ENCODE measurements around the gene FAM222B.

Gene FAM222B

DNA sequence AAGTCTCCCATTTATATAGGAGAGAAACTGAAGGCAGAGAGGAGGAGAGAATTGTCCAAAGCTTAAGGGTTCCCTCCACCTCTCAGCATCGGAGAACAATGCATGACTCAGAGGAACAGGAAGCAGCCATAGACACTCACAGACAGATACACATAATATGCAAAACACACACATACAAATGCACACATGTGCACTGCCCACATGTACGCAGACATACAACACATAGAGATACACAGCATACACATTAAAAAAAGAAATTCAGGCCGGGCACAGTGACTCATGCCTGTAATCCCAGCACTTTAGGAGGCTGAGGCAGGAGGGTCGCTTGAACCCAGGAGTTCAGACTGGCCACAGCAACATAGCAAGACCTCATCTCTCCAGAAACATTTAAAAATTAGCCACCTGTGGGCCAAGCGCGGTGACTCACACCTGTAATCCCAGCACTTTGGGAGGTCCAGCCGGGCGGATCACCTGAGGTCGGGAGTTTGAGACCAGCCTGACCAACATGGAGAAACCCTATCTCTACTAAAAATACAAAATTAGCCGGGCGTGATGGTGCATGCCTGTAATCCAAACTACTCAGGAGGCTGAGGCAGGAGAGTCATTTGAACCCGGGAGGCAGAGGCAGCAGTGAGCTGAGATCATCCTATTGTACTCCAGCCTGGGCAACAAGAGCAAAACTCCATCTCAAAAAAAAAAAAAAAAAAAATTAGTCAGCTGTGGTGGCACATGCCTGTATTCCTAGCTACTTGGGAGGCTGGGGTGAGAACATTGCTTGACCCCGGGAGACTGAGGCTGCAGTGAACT is 23.6 kb upstream of the FAM222B start:
- Histone ChIP-seq H3K9ac (ENCODE audit: low read depth, low read length) (no peak overlapping the region), H3K36me3 (ENCODE audit: control insufficient read depth, insufficient read depth, low read length) (no peaks in the 10 kb centered on the region), H3K4me3 (ENCODE audit: low read depth, low read length) (no peak overlapping the region), H3K4me1 (ENCODE audit: control insufficient read depth, insufficient read depth, low read length) (no peaks in the 10 kb centered on the region), H3K27me3 (ENCODE audit: control insufficient read depth, insufficient read depth, low read length) (no peaks in the 10 kb centered on the region), H3K9me3 (ENCODE audit: control insufficient read depth, insufficient read depth, low read length) (no peaks in the 10 kb centered on the region)

DNA sequence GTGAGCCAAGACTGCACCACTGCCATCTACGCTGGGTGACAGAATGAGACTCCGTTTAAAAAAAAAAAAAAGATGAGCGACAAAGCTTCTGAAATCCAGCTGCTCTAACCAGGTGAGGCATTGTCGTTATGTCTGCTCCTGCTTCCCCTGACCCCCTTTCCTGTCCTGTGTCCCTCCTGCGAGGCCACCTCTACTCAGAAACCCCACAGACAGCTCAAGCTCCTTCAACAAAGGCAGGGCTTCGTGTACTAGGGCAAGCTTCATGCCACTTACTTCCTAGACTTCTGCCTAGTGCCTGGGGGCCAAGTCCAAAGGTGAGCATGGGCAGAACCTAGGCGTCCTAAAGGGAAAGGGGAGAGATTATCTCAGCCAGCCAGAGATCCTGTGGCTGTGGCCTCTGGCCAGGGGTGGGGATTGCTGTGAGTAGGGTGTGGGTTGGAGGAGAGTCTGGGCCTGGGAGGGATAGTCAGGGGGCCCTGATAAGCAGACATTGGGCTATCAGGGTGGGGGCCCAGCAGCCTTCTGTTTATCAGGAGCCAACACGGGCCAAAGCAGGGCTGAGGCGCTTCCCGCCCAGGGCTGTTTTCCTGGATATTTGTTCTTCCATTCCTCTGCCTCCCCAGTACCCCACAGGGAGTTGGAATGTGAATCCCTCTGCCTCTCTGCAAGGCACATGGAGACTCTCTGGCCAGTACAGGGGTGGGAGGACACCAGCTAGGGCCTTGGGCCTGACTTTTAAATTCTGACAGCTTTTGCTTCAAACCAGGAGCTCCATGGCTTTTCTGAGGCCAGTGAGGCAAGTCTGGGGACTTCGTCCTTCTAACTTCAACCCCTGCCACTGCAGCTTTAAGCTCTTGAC is 22.6 kb upstream of the FAM222B start:
- peaks cover 5% of the 10 kb centered on the region for H3K36me3 ChIP-seq (ENCODE audit: control insufficient read depth, insufficient read depth, low read length)
- no peak overlapping the region for H3K4me3 ChIP-seq (ENCODE audit: low read depth, low read length)
- no peak overlapping the region for H3K9ac ChIP-seq (ENCODE audit: low read depth, low read length)
- no peaks in the 10 kb centered on the region for H3K9me3 ChIP-seq (ENCODE audit: control insufficient read depth, insufficient read depth, low read length)
- H3K4me1 ChIP-seq (ENCODE audit: control insufficient read depth, insufficient read depth, low read length) = no peaks in the 10 kb centered on the region
- H3K27me3 ChIP-seq (ENCODE audit: control insufficient read depth, insufficient read depth, low read length) = no peaks in the 10 kb centered on the region

DNA sequence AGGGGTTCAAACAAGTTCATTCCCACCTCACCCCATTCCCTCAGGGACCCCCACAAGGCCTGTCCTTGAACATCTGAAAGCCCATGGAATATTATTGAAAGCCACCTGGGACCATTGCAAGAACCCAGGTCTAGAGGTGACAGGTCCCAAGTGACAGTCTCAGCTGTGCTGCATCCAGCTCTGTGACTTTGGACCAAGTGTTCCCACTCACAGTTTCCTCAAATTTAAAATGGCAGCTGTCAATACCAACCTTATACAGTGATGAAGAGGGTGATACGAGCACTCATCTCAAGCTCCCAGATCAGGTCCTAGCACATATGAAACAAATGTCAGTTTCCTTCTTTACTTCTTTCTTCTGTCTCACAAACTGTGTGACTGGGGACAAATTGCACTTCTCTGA is 21.4 kb upstream of the FAM222B start:
- Histone ChIP-seq H3K9me3 (ENCODE audit: control insufficient read depth, insufficient read depth, low read length) (no peaks in the 10 kb centered on the region), H3K27me3 (ENCODE audit: control insufficient read depth, insufficient read depth, low read length) (no peaks in the 10 kb centered on the region), H3K4me1 (ENCODE audit: control insufficient read depth, insufficient read depth, low read length) (no peaks in the 10 kb centered on the region), H3K36me3 (ENCODE audit: control insufficient read depth, insufficient read depth, low read length) (peaks cover 10% of the 10 kb centered on the region), H3K9ac (ENCODE audit: low read depth, low read length) (no peak overlapping the region), H3K4me3 (ENCODE audit: low read depth, low read length) (no peak overlapping the region)

DNA sequence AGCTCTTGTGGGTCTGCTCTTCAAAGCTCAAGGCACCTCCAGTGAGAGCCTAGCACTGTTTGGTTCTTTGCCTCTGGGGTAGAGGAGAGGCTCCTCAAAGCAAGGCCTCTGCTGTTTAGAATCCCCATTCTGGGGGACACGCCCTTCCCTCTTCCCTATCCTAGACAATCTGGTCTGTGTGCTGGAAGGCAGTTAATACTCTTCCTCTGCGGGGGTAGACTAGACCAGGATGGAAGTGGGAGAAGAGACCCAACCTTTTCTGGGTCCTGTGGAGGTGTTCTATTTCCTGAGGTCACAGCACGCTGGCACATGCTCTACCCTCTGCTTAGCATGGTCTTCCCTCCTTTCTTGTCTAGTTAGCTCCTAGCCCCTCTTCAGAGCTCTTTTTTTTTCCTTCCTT is 20.0 kb upstream of the FAM222B start:
- Histone ChIP-seq H3K4me1 (ENCODE audit: control insufficient read depth, insufficient read depth, low read length) (no peaks in the 10 kb centered on the region), H3K36me3 (ENCODE audit: control insufficient read depth, insufficient read depth, low read length) (peaks cover 22% of the 10 kb centered on the region), H3K4me3 (ENCODE audit: low read depth, low read length) (no peak overlapping the region), H3K9me3 (ENCODE audit: control insufficient read depth, insufficient read depth, low read length) (no peaks in the 10 kb centered on the region), H3K9ac (ENCODE audit: low read depth, low read length) (no peak overlapping the region), H3K27me3 (ENCODE audit: control insufficient read depth, insufficient read depth, low read length) (no peaks in the 10 kb centered on the region)

DNA sequence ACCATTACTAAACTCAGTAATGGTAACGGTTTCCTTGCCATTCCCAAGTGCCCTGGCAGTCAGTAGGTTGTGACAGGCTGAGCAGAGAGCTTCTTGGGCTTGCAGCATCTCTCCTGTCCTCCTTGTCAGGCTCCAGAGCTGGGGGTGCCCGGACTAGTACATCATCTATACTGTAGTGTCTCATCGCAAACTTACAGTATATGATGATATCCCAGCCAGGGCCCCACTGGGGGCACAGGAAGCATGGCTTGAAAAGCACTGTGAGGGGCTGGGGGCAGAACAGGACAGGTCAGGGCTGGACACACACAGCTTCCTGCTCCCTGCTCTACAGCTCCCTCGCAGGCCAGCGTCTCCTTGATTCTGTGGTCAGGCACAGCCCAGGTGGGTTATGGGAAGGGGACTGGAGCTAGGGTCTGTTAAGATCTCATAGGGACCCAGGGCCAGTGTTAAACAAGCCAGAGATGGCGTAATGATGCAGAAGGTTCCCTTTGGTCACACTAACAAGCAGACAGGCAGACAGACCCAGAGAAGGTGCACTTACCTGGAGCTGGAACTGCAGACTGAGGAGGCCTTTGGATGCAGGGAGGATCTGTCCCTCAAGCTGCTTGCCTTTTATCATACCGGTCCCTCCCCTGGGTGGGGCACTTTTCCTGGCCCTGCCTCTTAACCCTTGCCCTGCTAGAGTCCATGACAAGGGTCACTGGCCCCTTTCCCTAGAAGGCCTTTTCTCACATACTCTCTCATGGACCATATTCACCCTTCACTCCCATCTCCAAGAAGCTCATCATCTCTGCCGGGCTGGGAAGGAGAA is 19.0 kb upstream of the FAM222B start:
- H3K4me3 ChIP-seq (ENCODE audit: low read depth, low read length) = peak overlapping the region; percentile 7
- no peaks in the 10 kb centered on the region for H3K9me3 ChIP-seq (ENCODE audit: control insufficient read depth, insufficient read depth, low read length)
- H3K9ac ChIP-seq (ENCODE audit: low read depth, low read length) = no peak overlapping the region
- H3K4me1 ChIP-seq (ENCODE audit: control insufficient read depth, insufficient read depth, low read length) = no peaks in the 10 kb centered on the region
- H3K27me3 ChIP-seq (ENCODE audit: control insufficient read depth, insufficient read depth, low read length) = no peaks in the 10 kb centered on the region
- peaks cover 22% of the 10 kb centered on the region for H3K36me3 ChIP-seq (ENCODE audit: control insufficient read depth, insufficient read depth, low read length)

DNA sequence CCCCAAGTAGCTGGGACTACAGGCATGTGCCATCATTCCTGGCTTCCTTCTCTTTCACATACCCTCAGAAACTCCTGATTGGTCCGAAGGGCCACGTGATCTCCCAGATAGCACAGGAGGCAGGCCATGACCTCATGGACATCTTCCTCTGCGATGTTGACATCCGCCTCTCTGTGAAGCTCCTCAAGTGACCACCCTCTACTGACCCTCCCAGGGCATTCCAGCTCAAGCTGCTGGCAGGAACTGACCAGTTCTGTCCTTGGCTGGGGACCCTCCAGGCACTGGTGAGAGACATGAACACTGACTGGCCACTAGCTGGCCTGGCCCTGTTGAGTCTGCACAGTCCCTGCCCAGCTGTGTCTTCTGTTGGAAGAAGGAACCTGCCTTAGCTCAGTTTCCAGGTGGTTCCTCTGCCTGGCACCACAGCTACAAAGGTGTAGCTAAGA is 17.8 kb upstream of the FAM222B start:
- no peak overlapping the region for H3K9ac ChIP-seq (ENCODE audit: low read depth, low read length)
- peaks cover 25% of the 10 kb centered on the region for H3K36me3 ChIP-seq (ENCODE audit: control insufficient read depth, insufficient read depth, low read length)
- H3K4me1 ChIP-seq (ENCODE audit: control insufficient read depth, insufficient read depth, low read length) = no peaks in the 10 kb centered on the region
- H3K9me3 ChIP-seq (ENCODE audit: control insufficient read depth, insufficient read depth, low read length) = no peaks in the 10 kb centered on the region
- no peaks in the 10 kb centered on the region for H3K27me3 ChIP-seq (ENCODE audit: control insufficient read depth, insufficient read depth, low read length)
- no peak overlapping the region for H3K4me3 ChIP-seq (ENCODE audit: low read depth, low read length)

DNA sequence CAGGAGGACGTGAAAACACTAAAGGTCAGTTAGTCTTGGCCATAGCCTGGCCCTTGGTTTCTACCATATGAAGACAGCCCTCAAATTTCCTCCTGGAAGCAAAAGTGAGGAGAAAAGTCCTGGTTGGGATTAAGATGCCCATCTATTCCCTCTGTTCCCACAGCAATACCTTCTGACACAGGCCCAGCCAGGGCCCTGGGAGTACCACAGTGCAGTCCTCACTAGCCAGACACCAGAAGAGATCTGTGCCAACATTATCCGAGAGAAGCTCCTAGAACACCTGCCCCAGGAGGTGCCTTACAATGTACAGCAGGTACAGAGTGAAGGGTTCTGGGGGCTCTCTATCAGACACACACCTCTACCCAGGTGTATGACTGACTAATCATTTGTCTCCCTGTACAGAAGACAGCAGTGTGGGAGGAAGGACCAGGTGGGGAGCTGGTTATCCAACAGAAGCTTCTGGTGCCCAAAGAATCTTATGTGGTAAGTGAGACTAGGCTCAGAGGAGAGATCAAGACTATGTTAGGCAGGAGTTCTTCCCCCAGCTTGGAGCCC is 16.3 kb upstream of the FAM222B start:
- Histone ChIP-seq H3K9me3 (ENCODE audit: control insufficient read depth, insufficient read depth, low read length) (no peaks in the 10 kb centered on the region), H3K36me3 (ENCODE audit: control insufficient read depth, insufficient read depth, low read length) (peaks cover 25% of the 10 kb centered on the region), H3K27me3 (ENCODE audit: control insufficient read depth, insufficient read depth, low read length) (no peaks in the 10 kb centered on the region), H3K4me3 (ENCODE audit: low read depth, low read length) (no peak overlapping the region), H3K9ac (ENCODE audit: low read depth, low read length) (no peak overlapping the region), H3K4me1 (ENCODE audit: control insufficient read depth, insufficient read depth, low read length) (no peaks in the 10 kb centered on the region)

DNA sequence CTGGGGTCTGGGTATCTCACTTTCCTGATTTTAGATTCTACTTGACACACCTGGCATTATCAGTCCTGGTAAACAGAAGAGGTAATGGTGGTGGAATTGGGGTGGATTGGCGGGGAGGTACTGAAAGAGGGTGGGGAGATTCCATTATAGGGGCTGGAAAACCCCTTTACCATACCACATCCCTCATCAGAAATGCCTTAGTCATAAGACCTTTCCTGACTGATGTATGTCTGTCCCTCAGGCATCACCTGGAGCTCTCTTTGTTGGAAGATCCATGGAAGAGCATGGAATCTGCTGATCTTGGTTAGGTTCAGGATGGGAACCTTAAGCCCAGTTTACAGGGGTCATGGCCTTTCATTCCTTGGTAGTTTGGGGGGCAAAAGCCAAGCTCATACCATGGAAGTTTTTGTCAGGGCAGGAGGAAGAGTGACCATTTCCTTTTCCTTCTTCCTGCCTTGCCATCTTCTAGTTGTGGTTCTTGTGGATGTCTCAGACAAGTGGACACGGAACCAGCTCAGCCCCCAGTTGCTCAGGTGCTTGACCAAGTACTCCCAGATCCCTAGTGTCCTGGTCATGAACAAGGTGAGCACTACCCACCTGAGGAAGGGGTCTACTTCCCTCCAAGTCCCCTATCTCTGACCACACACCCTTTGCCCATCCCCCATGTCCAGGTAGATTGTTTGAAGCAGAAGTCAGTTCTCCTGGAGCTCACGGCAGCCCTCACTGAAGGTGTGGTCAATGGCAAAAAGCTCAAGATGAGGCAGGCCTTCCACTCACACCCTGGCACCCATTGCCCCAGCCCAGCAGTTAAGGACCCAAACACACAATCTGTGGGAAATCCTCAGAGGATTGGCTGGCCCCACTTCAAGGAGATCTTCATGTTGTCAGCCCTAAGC is 15.6 kb upstream of the FAM222B start:
- Histone ChIP-seq H3K9me3 (ENCODE audit: control insufficient read depth, insufficient read depth, low read length) (no peaks in the 10 kb centered on the region), H3K4me3 (ENCODE audit: low read depth, low read length) (no peak overlapping the region), H3K9ac (ENCODE audit: low read depth, low read length) (no peak overlapping the region), H3K4me1 (ENCODE audit: control insufficient read depth, insufficient read depth, low read length) (no peaks in the 10 kb centered on the region), H3K36me3 (ENCODE audit: control insufficient read depth, insufficient read depth, low read length) (peaks cover 25% of the 10 kb centered on the region), H3K27me3 (ENCODE audit: control insufficient read depth, insufficient read depth, low read length) (no peaks in the 10 kb centered on the region)

DNA sequence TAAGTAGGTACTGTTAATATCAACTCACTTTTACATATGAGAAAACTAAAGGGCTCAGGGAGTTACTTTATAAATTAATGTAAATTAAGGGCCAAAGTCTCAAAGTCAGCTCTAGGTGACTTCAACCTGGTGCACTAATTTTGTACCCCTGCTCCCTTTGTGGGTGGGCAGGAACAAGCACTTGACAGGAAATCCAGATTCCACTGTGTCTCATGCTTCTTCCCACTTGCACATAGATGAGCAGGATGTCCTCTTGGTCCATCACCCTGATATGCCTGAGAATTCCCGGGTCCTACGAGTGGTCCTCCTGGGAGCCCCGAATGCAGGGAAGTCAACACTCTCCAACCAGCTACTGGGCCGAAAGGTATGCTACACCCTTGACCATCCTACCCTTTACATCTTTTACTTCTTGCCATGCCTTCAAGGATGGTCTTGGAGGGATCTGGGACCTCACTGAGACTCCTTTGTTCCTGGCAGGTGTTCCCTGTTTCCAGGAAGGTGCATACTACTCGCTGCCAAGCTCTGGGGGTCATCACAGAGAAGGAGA is 13.5 kb upstream of the FAM222B start:
- H3K9me3 ChIP-seq (ENCODE audit: control insufficient read depth, insufficient read depth, low read length) = no peaks in the 10 kb centered on the region
- H3K36me3 ChIP-seq (ENCODE audit: control insufficient read depth, insufficient read depth, low read length) = peaks cover 25% of the 10 kb centered on the region
- no peak overlapping the region for H3K9ac ChIP-seq (ENCODE audit: low read depth, low read length)
- no peak overlapping the region for H3K4me3 ChIP-seq (ENCODE audit: low read depth, low read length)
- no peaks in the 10 kb centered on the region for H3K27me3 ChIP-seq (ENCODE audit: control insufficient read depth, insufficient read depth, low read length)
- H3K4me1 ChIP-seq (ENCODE audit: control insufficient read depth, insufficient read depth, low read length) = no peaks in the 10 kb centered on the region

DNA sequence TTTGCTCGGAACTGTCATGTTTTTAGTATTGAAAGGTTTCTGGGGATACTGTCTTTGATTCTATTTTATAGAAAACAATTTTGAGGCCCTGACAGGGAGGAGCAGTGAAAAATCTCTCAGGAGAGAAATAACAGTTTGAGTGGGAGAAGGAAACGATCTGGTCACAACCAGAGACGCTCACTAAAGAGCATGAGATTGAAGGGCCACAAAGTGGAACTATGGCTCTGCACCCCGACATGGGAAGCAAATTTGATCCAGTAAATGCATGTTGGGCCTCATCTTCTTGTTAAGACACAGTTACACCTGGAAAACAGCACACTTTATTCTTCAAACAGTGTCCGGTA is 12.7 kb upstream of the FAM222B start:
- no peaks in the 10 kb centered on the region for H3K27me3 ChIP-seq (ENCODE audit: control insufficient read depth, insufficient read depth, low read length)
- no peaks in the 10 kb centered on the region for H3K4me1 ChIP-seq (ENCODE audit: control insufficient read depth, insufficient read depth, low read length)
- peak overlapping the region; percentile 66 for H3K9ac ChIP-seq (ENCODE audit: low read depth, low read length)
- peak overlapping the region; percentile 72 for H3K4me3 ChIP-seq (ENCODE audit: low read depth, low read length)
- peaks cover 21% of the 10 kb centered on the region for H3K36me3 ChIP-seq (ENCODE audit: control insufficient read depth, insufficient read depth, low read length)
- no peaks in the 10 kb centered on the region for H3K9me3 ChIP-seq (ENCODE audit: control insufficient read depth, insufficient read depth, low read length)
